Gastrocnemius medialis (tissue), 4 donors: ENCODE results near the gene APBA2.

Source experiments
- CTCF ChIP-seq, 5 experiments: fragments of 450-650 bp in 3 of 5; fragments of 200-600 bp in 2 of 5; sonication (generic) in 2 of 5; IDR thresholded peaks in 4 of 5; conservative IDR thresholded peaks in 1 of 5; 1 replicate in 4 of 5; 2 replicates in 1 of 5; pipeline ENCODE4 v1.5.1; 2016 to 2019; ENCODE audit warnings: antibody characterized with exemption in 5 of 5, mild to moderate bottlenecking in 3 of 5, moderate library complexity in 3 of 5
- POLR2A ChIP-seq, 2 donors: fragments of 450-650 bp; IDR thresholded peaks; one replicate each; pipeline ENCODE4 v1.6.1; 2017; ENCODE audit warnings: antibody characterized with exemption in 2 of 2, mild to moderate bottlenecking in 2 of 2, moderate library complexity in 2 of 2

- TF ChIP-seq CTCF (IDR thresholded peaks at IDR 0.05 in 4 of 5, conservative IDR thresholded peaks at IDR 0.05 in 1 of 5) (no peak), POLR2A (IDR thresholded peaks at IDR 0.05) (no peak)
Measured at GRCh38 chr15:29035336-29036285, 149.8 kb downstream of the APBA2 start.
